Stimulated activated CD4-positive, alpha-beta T cell treated with anti-CD3 and anti-CD28 coated beads, Interleukin-15, amount 100 ng/mL, for 24 hours (primary cell): ENCODE measurements around the gene PROX2.

Experiments
- DNase-seq: peaks from one replicate; pipeline ENCODE4 v3.0.0-alpha.2; 2020

Gene PROX2

GRCh38 chr14:74875941-74876913 lies at the start of gene PROX2:
PROX2 (minus strand) TSS chr14:74876145; CDS start chr14:74863834, 12,311 bp downstream.
- peak; percentile 25 for DNase-seq

- DNase-seq = no peak
Measured at GRCh38 chr14:74924061-74924460, 48.1 kb upstream of the PROX2 start.

- DNase-seq = peak; percentile 88
Measured at GRCh38 chr14:74922752-74923401, 46.9 kb upstream of the PROX2 start, which contains the start of gene RPS6KL1. RPS6KL1 (minus strand) TSS chr14:74923260; CDS start chr14:74921541, 1,719 bp downstream.

- DNase-seq = no peak
Measured at GRCh38 chr14:74921987-74922751, 46.2 kb upstream of the PROX2 start.

GRCh38 chr14:74921053-74921620 lies 45.2 kb upstream of the PROX2 start:
- DNase-seq = no peak

GRCh38 chr14:74920281-74920680 lies 44.3 kb upstream of the PROX2 start:
- no peak for DNase-seq

- no peak for DNase-seq
Measured at GRCh38 chr14:74919421-74920165, 43.6 kb upstream of the PROX2 start.

GRCh38 chr14:74918380-74918779 lies 42.4 kb upstream of the PROX2 start:
- no peak for DNase-seq

GRCh38 chr14:74917646-74918081 lies 41.7 kb upstream of the PROX2 start:
- DNase-seq = no peak

GRCh38 chr14:74917178-74917543 lies 41.2 kb upstream of the PROX2 start:
- no peak for DNase-seq

- DNase-seq = no peak
Measured at GRCh38 chr14:74915826-74916225, 39.9 kb upstream of the PROX2 start.

GRCh38 chr14:74915426-74915825 lies 39.5 kb upstream of the PROX2 start:
- no peak for DNase-seq

- DNase-seq = no peak
Measured at GRCh38 chr14:74913986-74914573, 38.1 kb upstream of the PROX2 start.

GRCh38 chr14:74913393-74913910 lies 37.5 kb upstream of the PROX2 start:
- no peak for DNase-seq

GRCh38 chr14:74912801-74913200 lies 36.9 kb upstream of the PROX2 start:
- no peak for DNase-seq

- DNase-seq = no peak
Measured at GRCh38 chr14:74912111-74912510, 36.2 kb upstream of the PROX2 start.

- no peak for DNase-seq
Measured at GRCh38 chr14:74911704-74912103, 35.8 kb upstream of the PROX2 start.

- no peak for DNase-seq
Measured at GRCh38 chr14:74911221-74911620, 35.3 kb upstream of the PROX2 start.

- no peak for DNase-seq
Measured at GRCh38 chr14:74910556-74910955, 34.6 kb upstream of the PROX2 start.

- DNase-seq = no peak
Measured at GRCh38 chr14:74909911-74910310, 34.0 kb upstream of the PROX2 start.

- no peak for DNase-seq
Measured at GRCh38 chr14:74909501-74909900, 33.6 kb upstream of the PROX2 start.
